Measurements from ENCODE around the gene GLP2R. TPM values are rescaled to one million over a fixed set of nuclear protein-coding genes. Genes with fewer than 3 reads are reported as not detected.

Gene GLP2R
- total and polyA plus RNA-seq, 4 experiments from 2014 or later: not detected

GRCh38 chr17:9802697-9803096 lies 23.0 kb upstream of the GLP2R start:
- Mint-ChIP-seq H3K27me3 (peaks cover 13 to 16% of the 10 kb centered on the region in 2 donors), H3K27ac (no peak overlapping the region), H3K9me3 (peaks cover 0 to 9% (median 3%) of the 10 kb centered on the region in 8 donors), H3K4me1 (no peaks in the 10 kb centered on the region), H3K36me3 (no peaks in the 10 kb centered on the region), H3K4me3 (no peak overlapping the region)
- CTCF ChIA-PET (ENCODE audit: partially characterized antibody): no interaction called here
- POLR2A ChIA-PET (ENCODE audit: partially characterized antibody): no interaction called here
- no peak overlapping the region for H3K27ac ChIP-seq (ENCODE audit: low read depth, low read length)
- DNase-seq: no peak
- no peaks in the 10 kb centered on the region for H3K9me3 ChIP-seq (ENCODE audit: control insufficient read depth in 1 of 2, low read length in 2 of 2)
- no peak overlapping the region for H3K4me3 ChIP-seq (ENCODE audit: low read length in 2 of 2)
- no peaks in the 10 kb centered on the region for H3K4me1 ChIP-seq (ENCODE audit: insufficient read depth, low read length)
- H3K27me3 ChIP-seq (ENCODE audit: insufficient read depth, low read length): no peaks in the 10 kb centered on the region
- intact Hi-C loops (cut with micrococcal nuclease): no loop called here
- no peaks in the 10 kb centered on the region for H3K36me3 ChIP-seq (ENCODE audit: insufficient read depth, low read length)

GRCh38 chr17:9805769-9806168 lies 20.0 kb upstream of the GLP2R start:
- Histone ChIP-seq H3K27ac (ENCODE audit: low read depth, low read length) (no peak overlapping the region), H3K4me1 (ENCODE audit: insufficient read depth, low read length) (no peaks in the 10 kb centered on the region), H3K4me3 (ENCODE audit: low read length in 2 of 2) (no peak overlapping the region), H3K27me3 (ENCODE audit: insufficient read depth, low read length) (no peaks in the 10 kb centered on the region), H3K36me3 (ENCODE audit: insufficient read depth, low read length) (no peaks in the 10 kb centered on the region), H3K9me3 (ENCODE audit: control insufficient read depth in 1 of 2, low read length in 2 of 2) (no peaks in the 10 kb centered on the region)
- no peaks in the 10 kb centered on the region for H3K36me3 Mint-ChIP-seq
- H3K9me3 Mint-ChIP-seq: peaks cover 0 to 9% (median 3%) of the 10 kb centered on the region in 8 donors
- CTCF ChIA-PET (ENCODE audit: partially characterized antibody): no interaction called here
- H3K27me3 Mint-ChIP-seq: peaks cover 8 to 12% of the 10 kb centered on the region in 2 donors
- H3K4me1 Mint-ChIP-seq: no peaks in the 10 kb centered on the region
- no peak overlapping the region for H3K4me3 Mint-ChIP-seq
- intact Hi-C loops (cut with micrococcal nuclease): no loop called here
- no peak for DNase-seq
- POLR2A ChIA-PET (ENCODE audit: partially characterized antibody): no interaction called here
- H3K27ac Mint-ChIP-seq: no peak overlapping the region

GRCh38 chr17:9806699-9807098 lies 19.0 kb upstream of the GLP2R start:
- Mint-ChIP-seq H3K4me3 (no peak overlapping the region), H3K27ac (no peak overlapping the region), H3K27me3 (peaks cover 8 to 9% of the 10 kb centered on the region in 2 donors), H3K4me1 (no peaks in the 10 kb centered on the region), H3K9me3 (peaks cover 0 to 9% (median 3%) of the 10 kb centered on the region in 8 donors), H3K36me3 (no peaks in the 10 kb centered on the region)
- H3K4me1 ChIP-seq (ENCODE audit: insufficient read depth, low read length): no peaks in the 10 kb centered on the region
- no peak for DNase-seq
- H3K36me3 ChIP-seq (ENCODE audit: insufficient read depth, low read length): no peaks in the 10 kb centered on the region
- intact Hi-C loops (cut with micrococcal nuclease): no loop called here
- ChIA-PET CTCF (ENCODE audit: partially characterized antibody) (no interaction called here), POLR2A (ENCODE audit: partially characterized antibody) (no interaction called here)
- no peak overlapping the region for H3K27ac ChIP-seq (ENCODE audit: low read depth, low read length)
- no peaks in the 10 kb centered on the region for H3K27me3 ChIP-seq (ENCODE audit: insufficient read depth, low read length)
- no peaks in the 10 kb centered on the region for H3K9me3 ChIP-seq (ENCODE audit: control insufficient read depth in 1 of 2, low read length in 2 of 2)
- no peak overlapping the region for H3K4me3 ChIP-seq (ENCODE audit: low read length in 2 of 2)

GRCh38 chr17:9809409-9809808 lies 16.3 kb upstream of the GLP2R start:
- POLR2A ChIA-PET (ENCODE audit: partially characterized antibody): no interaction called here
- no peaks in the 10 kb centered on the region for H3K27me3 ChIP-seq (ENCODE audit: insufficient read depth, low read length)
- no peak overlapping the region for H3K4me3 ChIP-seq (ENCODE audit: low read length in 2 of 2)
- Mint-ChIP-seq H3K4me3 (no peak overlapping the region), H3K27ac (no peak overlapping the region), H3K9me3 (peaks cover 0 to 4% (median 0%) of the 10 kb centered on the region in 8 donors), H3K4me1 (no peaks in the 10 kb centered on the region), H3K27me3 (peaks cover 0 to 5% of the 10 kb centered on the region in 2 donors), H3K36me3 (no peaks in the 10 kb centered on the region)
- no peaks in the 10 kb centered on the region for H3K36me3 ChIP-seq (ENCODE audit: insufficient read depth, low read length)
- no peaks in the 10 kb centered on the region for H3K4me1 ChIP-seq (ENCODE audit: insufficient read depth, low read length)
- H3K27ac ChIP-seq (ENCODE audit: low read depth, low read length): no peak overlapping the region
- no peaks in the 10 kb centered on the region for H3K9me3 ChIP-seq (ENCODE audit: control insufficient read depth in 1 of 2, low read length in 2 of 2)
- intact Hi-C loops (cut with micrococcal nuclease): no loop called here
- no peak for DNase-seq
- CTCF ChIA-PET (ENCODE audit: partially characterized antibody): no interaction called here

- intact Hi-C loops (cut with micrococcal nuclease): no loop called here
- peaks cover 0 to 4% (median 0%) of the 10 kb centered on the region in 8 donors for H3K9me3 Mint-ChIP-seq
- ChIA-PET POLR2A (ENCODE audit: partially characterized antibody) (no interaction called here), CTCF (ENCODE audit: partially characterized antibody) (no interaction called here)
- no peak overlapping the region for H3K4me3 ChIP-seq (ENCODE audit: low read length in 2 of 2)
- no peaks in the 10 kb centered on the region for H3K4me1 Mint-ChIP-seq
- H3K27me3 ChIP-seq (ENCODE audit: insufficient read depth, low read length): no peaks in the 10 kb centered on the region
- no peak for DNase-seq
- H3K4me1 ChIP-seq (ENCODE audit: insufficient read depth, low read length): no peaks in the 10 kb centered on the region
- no peak overlapping the region for H3K4me3 Mint-ChIP-seq
- no peaks in the 10 kb centered on the region for H3K36me3 Mint-ChIP-seq
- H3K9me3 ChIP-seq (ENCODE audit: control insufficient read depth in 1 of 2, low read length in 2 of 2): no peaks in the 10 kb centered on the region
- no peak overlapping the region for H3K27ac Mint-ChIP-seq
- H3K27ac ChIP-seq (ENCODE audit: low read depth, low read length): no peak overlapping the region
- no peaks in the 10 kb centered on the region for H3K36me3 ChIP-seq (ENCODE audit: insufficient read depth, low read length)
- H3K27me3 Mint-ChIP-seq: peaks cover 0 to 3% of the 10 kb centered on the region in 2 donors
Measured at GRCh38 chr17:9810100-9810949, 15.4 kb upstream of the GLP2R start.

- H3K27me3 Mint-ChIP-seq: peaks cover 0 to 3% of the 10 kb centered on the region in 2 donors
- intact Hi-C loops (cut with micrococcal nuclease): no loop called here
Measured at GRCh38 chr17:9811086-9811485, 14.6 kb upstream of the GLP2R start.

GRCh38 chr17:9811537-9811936 lies 14.2 kb upstream of the GLP2R start:
- POLR2A ChIA-PET (ENCODE audit: partially characterized antibody): no interaction called here
- H3K4me1 ChIP-seq (ENCODE audit: insufficient read depth, low read length): no peaks in the 10 kb centered on the region
- H3K9me3 ChIP-seq (ENCODE audit: control insufficient read depth in 1 of 2, low read length in 2 of 2): no peaks in the 10 kb centered on the region
- H3K27ac ChIP-seq (ENCODE audit: low read depth, low read length): no peak overlapping the region
- Mint-ChIP-seq H3K27me3 (peaks cover 0 to 5% of the 10 kb centered on the region in 2 donors), H3K4me1 (no peaks in the 10 kb centered on the region), H3K27ac (no peak overlapping the region), H3K9me3 (peaks cover 0 to 5% (median 2%) of the 10 kb centered on the region in 8 donors), H3K36me3 (no peaks in the 10 kb centered on the region), H3K4me3 (no peak overlapping the region)
- CTCF ChIA-PET (ENCODE audit: partially characterized antibody): no interaction called here
- no peaks in the 10 kb centered on the region for H3K27me3 ChIP-seq (ENCODE audit: insufficient read depth, low read length)
- no peak overlapping the region for H3K4me3 ChIP-seq (ENCODE audit: low read length in 2 of 2)
- DNase-seq: no peak
- intact Hi-C loops (cut with micrococcal nuclease): no loop called here
- H3K36me3 ChIP-seq (ENCODE audit: insufficient read depth, low read length): no peaks in the 10 kb centered on the region

More at GRCh38 chr17:9811086-9811485, 14.6 kb upstream of the GLP2R start:
- Mint-ChIP-seq H3K4me3 (no peak overlapping the region), H3K9me3 (peaks cover 0 to 4% (median 0%) of the 10 kb centered on the region in 8 donors), H3K4me1 (no peaks in the 10 kb centered on the region), H3K27ac (no peak overlapping the region), H3K36me3 (no peaks in the 10 kb centered on the region)
- ChIA-PET POLR2A (ENCODE audit: partially characterized antibody) (no interaction called here), CTCF (ENCODE audit: partially characterized antibody) (no interaction called here)
- Histone ChIP-seq H3K4me1 (ENCODE audit: insufficient read depth, low read length) (no peaks in the 10 kb centered on the region), H3K27me3 (ENCODE audit: insufficient read depth, low read length) (no peaks in the 10 kb centered on the region), H3K36me3 (ENCODE audit: insufficient read depth, low read length) (no peaks in the 10 kb centered on the region), H3K27ac (ENCODE audit: low read depth, low read length) (no peak overlapping the region), H3K9me3 (ENCODE audit: control insufficient read depth in 1 of 2, low read length in 2 of 2) (no peaks in the 10 kb centered on the region), H3K4me3 (ENCODE audit: low read length in 2 of 2) (no peak overlapping the region)
- DNase-seq: no peak

Data from CD4-positive, alpha-beta memory T cell (primary cell).